ENCODE data around the gene TRABD2B. TPM values are rescaled to one million over a fixed set of nuclear protein-coding genes. Genes with fewer than 3 reads are reported as not detected.

Gene TRABD2B
- total and polyA plus RNA-seq, 2 of the 4 experiments (the other 2 are of a cell fraction), result not detected

DNA sequence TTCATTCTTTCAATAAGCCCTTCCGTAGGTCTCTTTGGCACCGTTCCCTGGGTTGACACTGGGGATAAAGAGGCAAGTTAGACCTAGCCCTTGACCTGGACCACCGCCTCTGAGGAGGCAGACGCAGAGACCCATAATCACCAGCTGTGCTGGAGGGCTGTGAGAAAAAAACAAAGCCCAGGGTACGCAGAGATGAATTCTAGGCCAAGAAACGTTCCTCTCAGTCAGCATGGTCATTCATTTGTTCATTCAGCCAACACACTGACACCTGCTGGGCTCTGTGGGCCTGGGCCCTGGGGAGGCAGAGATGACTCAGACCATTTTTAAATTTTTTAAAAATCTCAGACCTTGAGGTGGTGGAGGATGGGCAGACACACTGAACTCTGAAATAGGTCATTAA lies 26.3 kb upstream of the TRABD2B start:
- no peaks in the 10 kb centered on the region for H3K9me1 ChIP-seq (ENCODE audit: insufficient read depth, low read length)
- H3K9ac ChIP-seq (ENCODE audit: low read depth, low read length), result no peak overlapping the region
- H4K8ac ChIP-seq (ENCODE audit: low read depth in 2 of 2, low read length in 2 of 2), result no peak overlapping the region
- WGBS, 2 experiments (ENCODE audit: extremely low coverage in 2 of 2, insufficient read length in 1 of 2), result no CpG with 5 or more reads among the region's 6 CpGs
- H3K9me3 ChIP-seq (ENCODE audit: control insufficient read depth, insufficient read depth, low read length), result no peaks in the 10 kb centered on the region
- no peak overlapping the region for H2BK5ac ChIP-seq (ENCODE audit: low read depth, low read length, poor library complexity, severe bottlenecking)
- H3K36me3 ChIP-seq (ENCODE audit: control insufficient read depth, insufficient read depth, low read length), result no peaks in the 10 kb centered on the region
- H3K27ac ChIP-seq (ENCODE audit: insufficient read depth, low read length), result no peak overlapping the region
- ChIA-PET POLR2A (ENCODE audit: unreplicated experiment) (no interaction called here), CTCF (no interaction called here)
- no peak overlapping the region for H2BK20ac ChIP-seq (ENCODE audit: low read depth, low read length)
- no peak overlapping the region for H2AFZ ChIP-seq (replicated peaks; ENCODE audit: low read length, poor library complexity)
- H3K4me3 ChIP-seq (ENCODE audit: insufficient read depth, low read depth, low read length), result no peak overlapping the region
- no peak overlapping the region for H2BK15ac ChIP-seq (ENCODE audit: low read depth, low read length)
- no peak overlapping the region for H4K91ac ChIP-seq (ENCODE audit: insufficient read depth, low read depth, low read length)
- H3K27me3 ChIP-seq (ENCODE audit: control insufficient read depth, insufficient read depth, low read length), result no peaks in the 10 kb centered on the region; the same call in 1 of the 2 replicates
- no peak overlapping the region for H3K18ac ChIP-seq (ENCODE audit: low read depth, low read length)
- no peak for TF ChIP-seq RCOR1 (IDR thresholded peaks at IDR 0.05; ENCODE audit: insufficient replicate concordance, low read length)
- no peak for TF ChIP-seq RFX5 (IDR thresholded peaks at IDR 0.05; ENCODE audit: low read depth, low read length)
- TF ChIP-seq RAD21 (IDR thresholded peaks at IDR 0.05; ENCODE audit: low read length), result no peak
- no peak for TF ChIP-seq NFE2L2 (IDR thresholded peaks at IDR 0.05; ENCODE audit: low read depth, low read length)
- TF ChIP-seq CEBPB (IDR thresholded peaks at IDR 0.05; ENCODE audit: low read depth, low read length), result no peak
- TF ChIP-seq, protein P1, sequence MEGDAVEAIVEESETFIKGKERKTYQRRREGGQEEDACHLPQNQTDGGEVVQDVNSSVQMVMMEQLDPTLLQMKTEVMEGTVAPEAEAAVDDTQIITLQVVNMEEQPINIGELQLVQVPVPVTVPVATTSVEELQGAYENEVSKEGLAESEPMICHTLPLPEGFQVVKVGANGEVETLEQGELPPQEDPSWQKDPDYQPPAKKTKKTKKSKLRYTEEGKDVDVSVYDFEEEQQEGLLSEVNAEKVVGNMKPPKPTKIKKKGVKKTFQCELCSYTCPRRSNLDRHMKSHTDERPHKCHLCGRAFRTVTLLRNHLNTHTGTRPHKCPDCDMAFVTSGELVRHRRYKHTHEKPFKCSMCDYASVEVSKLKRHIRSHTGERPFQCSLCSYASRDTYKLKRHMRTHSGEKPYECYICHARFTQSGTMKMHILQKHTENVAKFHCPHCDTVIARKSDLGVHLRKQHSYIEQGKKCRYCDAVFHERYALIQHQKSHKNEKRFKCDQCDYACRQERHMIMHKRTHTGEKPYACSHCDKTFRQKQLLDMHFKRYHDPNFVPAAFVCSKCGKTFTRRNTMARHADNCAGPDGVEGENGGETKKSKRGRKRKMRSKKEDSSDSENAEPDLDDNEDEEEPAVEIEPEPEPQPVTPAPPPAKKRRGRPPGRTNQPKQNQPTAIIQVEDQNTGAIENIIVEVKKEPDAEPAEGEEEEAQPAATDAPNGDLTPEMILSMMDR (conservative IDR thresholded peaks at IDR 0.05; ENCODE audit: low read depth, low read length), result no peak
- TF ChIP-seq FOS (IDR thresholded peaks at IDR 0.05; ENCODE audit: low read depth, low read length), result no peak
- TF ChIP-seq BHLHE40 (IDR thresholded peaks at IDR 0.05; ENCODE audit: low read depth, low read length), result no peak
- TF ChIP-seq POLR2A (IDR thresholded peaks at IDR 0.05; ENCODE audit: low read depth, low read length), result no peak
- TF ChIP-seq, protein P2, sequence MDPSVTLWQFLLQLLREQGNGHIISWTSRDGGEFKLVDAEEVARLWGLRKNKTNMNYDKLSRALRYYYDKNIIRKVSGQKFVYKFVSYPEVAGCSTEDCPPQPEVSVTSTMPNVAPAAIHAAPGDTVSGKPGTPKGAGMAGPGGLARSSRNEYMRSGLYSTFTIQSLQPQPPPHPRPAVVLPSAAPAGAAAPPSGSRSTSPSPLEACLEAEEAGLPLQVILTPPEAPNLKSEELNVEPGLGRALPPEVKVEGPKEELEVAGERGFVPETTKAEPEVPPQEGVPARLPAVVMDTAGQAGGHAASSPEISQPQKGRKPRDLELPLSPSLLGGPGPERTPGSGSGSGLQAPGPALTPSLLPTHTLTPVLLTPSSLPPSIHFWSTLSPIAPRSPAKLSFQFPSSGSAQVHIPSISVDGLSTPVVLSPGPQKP (IDR thresholded peaks at IDR 0.05; ENCODE audit: borderline replicate concordance, low read depth, low read length), result no peak
- TF ChIP-seq CHD1 (IDR thresholded peaks at IDR 0.05; ENCODE audit: low read depth, low read length), result no peak
- no peak for TF ChIP-seq MXI1 (IDR thresholded peaks at IDR 0.05; ENCODE audit: borderline replicate concordance, low read depth, low read length)
- no peak for TF ChIP-seq SMC3 (IDR thresholded peaks at IDR 0.05; ENCODE audit: low read depth, low read length)
- TF ChIP-seq, protein P3, sequence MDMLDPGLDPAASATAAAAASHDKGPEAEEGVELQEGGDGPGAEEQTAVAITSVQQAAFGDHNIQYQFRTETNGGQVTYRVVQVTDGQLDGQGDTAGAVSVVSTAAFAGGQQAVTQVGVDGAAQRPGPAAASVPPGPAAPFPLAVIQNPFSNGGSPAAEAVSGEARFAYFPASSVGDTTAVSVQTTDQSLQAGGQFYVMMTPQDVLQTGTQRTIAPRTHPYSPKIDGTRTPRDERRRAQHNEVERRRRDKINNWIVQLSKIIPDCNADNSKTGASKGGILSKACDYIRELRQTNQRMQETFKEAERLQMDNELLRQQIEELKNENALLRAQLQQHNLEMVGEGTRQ (IDR thresholded peaks at IDR 0.05; ENCODE audit: low read depth, low read length), result no peak
- TF ChIP-seq MAFK (IDR thresholded peaks at IDR 0.05; ENCODE audit: low read depth, low read length), result no peak
- H4K20me1 ChIP-seq (ENCODE audit: insufficient read depth, low read length), result no peaks in the 10 kb centered on the region
- dilution Hi-C loops (cut with HindIII; ENCODE audit: low sequenced_read_pairs, unreplicated experiment), result no loop called here
- no peak overlapping the region for H2AK5ac ChIP-seq (ENCODE audit: low read depth, low read length)
- intact Hi-C loops (cut with micrococcal nuclease), result no loop called here
- no peak overlapping the region for H4K5ac ChIP-seq (ENCODE audit: low read depth, low read length)
- H3K56ac ChIP-seq (ENCODE audit: extremely low read depth, insufficient read depth, low read length), result no peak overlapping the region
- H3K79me1 ChIP-seq (ENCODE audit: low read depth in 1 of 2, low read length in 2 of 2), result no peaks in the 10 kb centered on the region
- DNase-seq, result no peak
- no peak for ATAC-seq (ENCODE audit: low read depth)
- H2AK9ac ChIP-seq (replicated peaks; ENCODE audit: low read depth, low read length, poor library complexity), result no peak overlapping the region
- in situ Hi-C loops (cut with MboI; ENCODE audit: low sequenced_read_pairs), result no loop called here
- no peak overlapping the region for H2BK120ac ChIP-seq (ENCODE audit: low read depth, low read length)
- BruUV-seq (replicated peaks), result no TSS peak
- H3K4me1 ChIP-seq (ENCODE audit: control insufficient read depth, insufficient read depth, low read length), result no peaks in the 10 kb centered on the region
- H3K14ac ChIP-seq (replicated peaks; ENCODE audit: low read depth, low read length), result no peak overlapping the region
- H3K23ac ChIP-seq (ENCODE audit: low read depth, low read length), result no peak overlapping the region
- no peak overlapping the region for H3K4ac ChIP-seq (ENCODE audit: low read depth, low read length)
- H3K4me2 ChIP-seq (ENCODE audit: low read depth, low read length), result no peak overlapping the region
